ENCODE results near the gene KCNH3.

- TF ChIP-seq POLR2AphosphoS5 (IDR thresholded peaks at IDR 0.05) = no peak
- no peak for TF ChIP-seq CTCF (IDR thresholded peaks at IDR 0.05)
- no peak for TF ChIP-seq POLR2A (IDR thresholded peaks at IDR 0.05)
- no peak for TF ChIP-seq EP300 (IDR thresholded peaks at IDR 0.05)
Observed at GRCh38 chr12:49588721-49589516, 50.1 kb downstream of the KCNH3 start.
